Measurements from ENCODE around the gene NUDT15.

- TF ChIP-seq, protein P1, sequence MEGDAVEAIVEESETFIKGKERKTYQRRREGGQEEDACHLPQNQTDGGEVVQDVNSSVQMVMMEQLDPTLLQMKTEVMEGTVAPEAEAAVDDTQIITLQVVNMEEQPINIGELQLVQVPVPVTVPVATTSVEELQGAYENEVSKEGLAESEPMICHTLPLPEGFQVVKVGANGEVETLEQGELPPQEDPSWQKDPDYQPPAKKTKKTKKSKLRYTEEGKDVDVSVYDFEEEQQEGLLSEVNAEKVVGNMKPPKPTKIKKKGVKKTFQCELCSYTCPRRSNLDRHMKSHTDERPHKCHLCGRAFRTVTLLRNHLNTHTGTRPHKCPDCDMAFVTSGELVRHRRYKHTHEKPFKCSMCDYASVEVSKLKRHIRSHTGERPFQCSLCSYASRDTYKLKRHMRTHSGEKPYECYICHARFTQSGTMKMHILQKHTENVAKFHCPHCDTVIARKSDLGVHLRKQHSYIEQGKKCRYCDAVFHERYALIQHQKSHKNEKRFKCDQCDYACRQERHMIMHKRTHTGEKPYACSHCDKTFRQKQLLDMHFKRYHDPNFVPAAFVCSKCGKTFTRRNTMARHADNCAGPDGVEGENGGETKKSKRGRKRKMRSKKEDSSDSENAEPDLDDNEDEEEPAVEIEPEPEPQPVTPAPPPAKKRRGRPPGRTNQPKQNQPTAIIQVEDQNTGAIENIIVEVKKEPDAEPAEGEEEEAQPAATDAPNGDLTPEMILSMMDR (IDR thresholded peaks at IDR 0.05) = no peak
- no peak for TF ChIP-seq POLR2A (IDR thresholded peaks at IDR 0.05)
These were observed 40.7 kb downstream of the NUDT15 start for GRCh38 chr13:48078251-48078656.

Measured in thyroid gland (tissue), 4 donors.